Right cardiac atrium (tissue), 5 donors: ENCODE results near the gene KRT2. TPM values are rescaled to one million over a fixed set of nuclear protein-coding genes. Genes with fewer than 3 reads are reported as not detected.

Source experiments
- ATAC-seq, 2 donors: fragments of 200-7000 bp; cut with Tn5 transposase; one replicate each; pipeline versions ENCODE4 v1.8.0 to v1.9.1; 2020; ENCODE audit warnings: moderate library complexity in 2 of 2, mild to moderate bottlenecking in 1 of 2
- DNase-seq, 3 donors: peaks; one replicate each; pipeline ENCODE4 v3.0.0-alpha.2; 2020
- H3K27ac ChIP-seq: one replicate; pipeline ENCODE4 v1.5.1; 2013; ENCODE audit warnings: mild to moderate bottlenecking, low read length, control low read depth, moderate library complexity
- H3K27me3 ChIP-seq: one replicate; pipeline ENCODE4 v1.6.1; 2013; ENCODE audit not compliant: control insufficient read depth, insufficient read depth
- H3K4me1 ChIP-seq: one replicate; pipeline ENCODE4 v1.6.1; 2013; ENCODE audit warnings: low read length; ENCODE audit not compliant: control insufficient read depth, insufficient read depth
- H3K4me3 ChIP-seq: one replicate; pipeline ENCODE4 v1.5.1; 2013; ENCODE audit warnings: low read length, control low read depth
- H3K9me3 ChIP-seq: one replicate; pipeline ENCODE4 v1.6.1; 2013; ENCODE audit warnings: low read length; ENCODE audit not compliant: control insufficient read depth
- WGBS: extraction: QIAGEN DNeasy Blood & Tissue Kit; methylation state at CpG from one replicate; pipeline ENCODE4 v1.1.7; 2013; 5-methylcytosine and 5-hydroxymethylcytosine counted together
- intact Hi-C, 4 donors: fragments of 100-400 bp; cut with DNase I; formaldehyde crosslinking; loops; one replicate each; pipeline versions ENCODE4 v1.11.0 to v1.14.0; 2022 to 2023
- polyA plus RNA-seq: library from polyadenylated mRNA; stranded (reverse); fragments of 200-250 nt; gene quantifications from one replicate; pipeline ENCODE4 v1.2.3, GENCODE V29; 2013
- total RNA-seq, 4 donors: library from RNA; stranded (reverse); fragmentation: NEBNext Ultra II Directional; extraction: Animal tissue kit (Norgen Biotek cat#: 25700); gene quantifications; one replicate each; pipeline ENCODE4 v1.2.1, GENCODE V29; 2021
- donor health status: healthy with polysubstance abuse.
- donor health status: DM: no; HTN: yes; CAD: no.
- donor health status: DM: no; HTN: no; CAD: no.
- donor health status: DM: no; HTN: yes; CAD: no; lungs with severe emphysema.
- donor health status: DM: yes; HTN: yes; CAD: no.

KRT2 gene
- total and polyA plus RNA-seq, 5 donors, result not detected

DNA sequence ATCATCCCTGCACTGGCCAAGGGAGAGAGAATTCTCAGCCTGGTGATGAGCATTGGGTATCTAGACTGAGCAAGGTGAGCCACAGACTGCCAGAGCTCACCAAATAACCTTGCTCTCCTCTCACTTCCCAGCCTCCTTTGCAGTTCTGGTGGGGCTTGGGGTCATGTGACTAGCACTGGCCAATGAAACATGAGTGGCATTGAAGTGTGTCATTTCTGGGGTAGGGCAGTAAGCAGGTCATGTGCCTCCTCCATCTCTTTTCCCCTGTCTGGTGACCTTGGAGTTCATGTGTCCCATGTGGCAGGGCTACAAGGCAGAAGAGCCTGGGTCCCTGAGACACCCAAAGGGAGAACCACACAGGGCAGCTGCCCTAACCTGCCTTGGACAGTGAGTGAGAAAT, 47.2 kb downstream of the KRT2 start:
- intact Hi-C loops, result no loop called here
- Histone ChIP-seq H3K4me3 (no peak overlapping the region), H3K27me3 (no peaks in the 10 kb centered on the region), H3K4me1 (no peaks in the 10 kb centered on the region), H3K9me3 (no peaks in the 10 kb centered on the region), H3K27ac (no peak overlapping the region)
- ATAC-seq (no peak), DNase-seq (no peak)

DNA sequence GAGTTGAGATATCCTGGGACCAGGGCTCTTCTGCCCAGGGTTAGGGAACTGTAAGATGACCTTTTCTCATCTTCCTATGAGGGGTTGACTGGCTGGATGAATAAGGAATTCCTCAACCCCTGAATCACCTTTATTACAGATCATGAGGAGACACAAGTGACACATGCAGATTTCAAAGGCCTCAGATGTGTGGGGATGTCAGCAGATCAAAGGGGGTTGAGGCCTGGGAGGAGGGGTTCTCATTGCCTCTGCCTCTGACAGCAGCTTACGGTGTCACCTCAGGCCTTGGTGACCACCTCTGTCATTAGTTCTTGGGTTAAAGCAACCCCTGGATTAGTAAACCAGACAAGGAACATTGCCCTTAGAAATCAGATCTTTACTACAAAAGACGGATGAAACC, 48.7 kb downstream of the KRT2 start:
- Histone ChIP-seq H3K4me3 (no peak overlapping the region), H3K4me1 (no peaks in the 10 kb centered on the region), H3K9me3 (no peaks in the 10 kb centered on the region), H3K27me3 (no peaks in the 10 kb centered on the region), H3K27ac (no peak overlapping the region)
- DNase-seq (no peak), ATAC-seq (no peak)
- intact Hi-C loops, result no loop called here
- 86% methylated on average over 2 of the region's 2 CpGs for WGBS

GRCh38 chr12:52602552-52602951, 49.5 kb downstream of the KRT2 start:
- DNase-seq (no peak), ATAC-seq (no peak)
- intact Hi-C loops, result no loop called here
- H3K4me1 ChIP-seq, result no peaks in the 10 kb centered on the region
- H3K27ac ChIP-seq, result no peak overlapping the region
- WGBS, result 91% methylated on average over 5 of the region's 5 CpGs
- no peaks in the 10 kb centered on the region for H3K27me3 ChIP-seq
- H3K9me3 ChIP-seq, result no peaks in the 10 kb centered on the region
- no peak overlapping the region for H3K4me3 ChIP-seq

DNA sequence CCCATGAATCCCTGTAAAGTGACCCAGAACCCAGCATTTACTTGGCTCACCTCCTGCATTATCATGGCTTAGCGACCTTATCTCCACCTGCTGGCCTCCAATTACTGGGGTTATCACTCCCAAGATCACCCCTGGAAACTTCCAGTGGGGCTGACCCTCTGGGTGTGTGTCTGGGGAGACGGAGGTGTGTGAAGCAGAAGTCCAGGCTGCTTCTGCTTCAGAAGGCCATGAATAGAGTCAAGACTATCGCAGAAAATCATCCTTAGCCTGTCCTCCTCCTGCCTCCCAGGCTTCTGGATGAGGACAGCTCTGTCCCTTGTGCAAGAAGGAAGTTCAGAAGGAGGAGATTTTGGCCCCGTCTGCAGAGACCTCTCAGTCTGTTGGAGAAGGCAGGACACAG, 50.3 kb downstream of the KRT2 start:
- ATAC-seq (no peak), DNase-seq (no peak)
- peaks cover 1% of the 10 kb centered on the region for H3K27me3 ChIP-seq
- no peaks in the 10 kb centered on the region for H3K9me3 ChIP-seq
- no peaks in the 10 kb centered on the region for H3K4me1 ChIP-seq
- WGBS, result 57% methylated on average over 4 of the region's 4 CpGs
- H3K4me3 ChIP-seq, result no peak overlapping the region
- intact Hi-C loops, result no loop called here
- no peak overlapping the region for H3K27ac ChIP-seq

GRCh38 chr12:52600941-52601481, 51.0 kb downstream of the KRT2 start, which contains the start of gene KRT72:
Gene KRT72, minus strand, starts transcription at chr12:52601463. Its CDS starts 11 bp downstream, at chr12:52601452.
- Histone ChIP-seq H3K4me1 (no peaks in the 10 kb centered on the region), H3K27me3 (peaks cover 2% of the 10 kb centered on the region), H3K27ac (no peak within 1 kb of the TSS), H3K9me3 (no peaks in the 10 kb centered on the region), H3K4me3 (no peak within 1 kb of the TSS)
- 23% methylated on average over 48 of the region's 48 CpGs for WGBS
- intact Hi-C loops, result no loop called here
- ATAC-seq, result no peak
- DNase-seq, result peak in 1 of 3 donors; percentile 43

DNA sequence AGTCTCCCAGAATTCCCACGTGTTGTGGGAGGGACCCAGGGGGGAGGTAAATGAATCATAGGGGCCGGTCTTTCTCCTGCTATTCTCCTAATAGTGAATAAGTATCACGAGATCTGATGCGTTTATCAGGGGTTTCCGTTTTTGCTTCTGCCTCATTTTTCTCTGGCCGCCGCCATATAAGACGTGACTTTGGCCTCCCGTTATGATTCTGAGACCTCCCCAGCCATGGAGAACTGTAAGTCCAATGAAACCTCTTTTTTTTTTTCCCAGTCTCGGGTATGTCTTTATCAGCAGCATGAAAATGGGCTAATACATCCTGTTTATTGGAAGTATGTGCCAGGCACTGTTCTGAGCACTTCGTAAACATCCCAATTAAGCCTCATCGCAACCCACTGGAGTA, 51.5 kb downstream of the KRT2 start:
- intact Hi-C loops, result no loop called here
- Histone ChIP-seq H3K27me3 (peaks cover 2% of the 10 kb centered on the region), H3K4me3 (no peak overlapping the region), H3K4me1 (no peaks in the 10 kb centered on the region), H3K9me3 (no peaks in the 10 kb centered on the region), H3K27ac (no peak overlapping the region)
- ATAC-seq (no peak), DNase-seq (no peak)
- WGBS, result 85% methylated on average over 12 of the region's 12 CpGs

DNA sequence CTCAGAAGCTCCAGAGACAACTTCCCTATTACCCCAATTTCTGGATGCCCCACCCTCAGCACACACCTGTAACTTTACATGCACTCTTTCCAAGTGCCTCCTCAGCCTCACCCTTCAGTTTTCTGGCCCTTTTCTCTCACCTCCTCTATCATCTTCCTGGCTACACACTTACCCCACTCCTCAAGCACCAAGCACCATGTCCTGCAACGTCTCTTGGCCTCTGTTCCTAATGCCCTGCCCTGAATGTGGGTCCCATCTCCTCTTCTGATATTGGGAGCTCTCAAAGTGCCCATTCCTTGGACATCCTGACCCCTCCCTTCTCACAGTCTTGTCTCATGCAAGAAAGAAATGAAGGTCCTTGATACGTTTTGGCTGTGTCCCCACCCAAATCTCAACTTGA, 51.9 kb downstream of the KRT2 start:
- no peak for DNase-seq
- intact Hi-C loops, result no loop called here
- H3K9me3 ChIP-seq, result no peaks in the 10 kb centered on the region
- peaks cover 2% of the 10 kb centered on the region for H3K27me3 ChIP-seq
- no peaks in the 10 kb centered on the region for H3K4me1 ChIP-seq
- H3K27ac ChIP-seq, result no peak overlapping the region
- no peak for ATAC-seq
- WGBS, result 49% methylated on average over 2 of the region's 2 CpGs
- H3K4me3 ChIP-seq, result no peak overlapping the region

DNA sequence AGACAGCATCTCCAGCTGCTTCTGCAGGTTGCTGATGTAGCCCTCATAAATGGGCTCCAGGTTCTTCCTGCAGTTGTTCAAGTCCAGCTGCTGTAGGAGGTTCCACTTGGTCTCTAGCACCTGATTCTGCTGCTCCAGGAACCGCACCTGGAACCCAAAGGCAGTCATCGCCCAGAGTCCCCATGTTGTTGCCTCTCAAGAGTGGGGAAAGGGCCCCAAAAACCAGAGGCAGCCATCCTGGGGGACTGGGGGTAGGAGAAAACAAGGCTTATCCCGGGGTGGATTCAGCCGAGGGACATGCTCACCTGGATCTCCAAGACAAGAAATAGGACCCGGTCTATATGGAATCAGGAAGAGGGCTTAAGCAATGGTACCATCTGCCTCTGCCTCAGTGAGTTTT, 53.0 kb downstream of the KRT2 start:
- 87% methylated on average over 5 of the region's 5 CpGs for WGBS
- H3K27me3 ChIP-seq, result peaks cover 2% of the 10 kb centered on the region
- intact Hi-C loops, result no loop called here
- H3K4me3 ChIP-seq, result no peak overlapping the region
- ATAC-seq (no peak), DNase-seq (no peak)
- no peaks in the 10 kb centered on the region for H3K9me3 ChIP-seq
- H3K27ac ChIP-seq, result no peak overlapping the region
- no peaks in the 10 kb centered on the region for H3K4me1 ChIP-seq

Other genes starting within 250 kb of the KRT2 start
- gene KRT82, start 245.9 kb downstream of the KRT2 start, total RNA-seq, result not detected
- not detected for gene KRT82, start 245.9 kb downstream of the KRT2 start, polyA plus RNA-seq
- not detected for gene KRT75, start 217.8 kb downstream of the KRT2 start, total RNA-seq
- 0.07 TPM for gene KRT75, start 217.8 kb downstream of the KRT2 start, polyA plus RNA-seq
- gene KRT6B, start 200.1 kb downstream of the KRT2 start, total RNA-seq, result not detected
- gene KRT6B, start 200.1 kb downstream of the KRT2 start, polyA plus RNA-seq, result not detected
- not detected for gene KRT6C, start 178.4 kb downstream of the KRT2 start, total RNA-seq
- not detected for gene KRT6C, start 178.4 kb downstream of the KRT2 start, polyA plus RNA-seq
- not detected for gene KRT6A, start 159.0 kb downstream of the KRT2 start, total RNA-seq
- gene KRT6A, start 159.0 kb downstream of the KRT2 start, polyA plus RNA-seq, result not detected
- not detected for gene KRT5, start 131.8 kb downstream of the KRT2 start, total RNA-seq
- 0.07 TPM for gene KRT5, start 131.8 kb downstream of the KRT2 start, polyA plus RNA-seq
- gene KRT71, start 99.1 kb downstream of the KRT2 start, total RNA-seq, result not detected
- not detected for gene KRT71, start 99.1 kb downstream of the KRT2 start, polyA plus RNA-seq
- gene KRT74, start 78.4 kb downstream of the KRT2 start, total RNA-seq, result 1 to 10 TPM in 2 of 4 donors, under 1 TPM in 2; 0.47 to 2.2 (median 1.2) TPM
- gene KRT74, start 78.4 kb downstream of the KRT2 start, polyA plus RNA-seq, result 0.14 TPM
- gene KRT72, start 50.7 kb downstream of the KRT2 start, total RNA-seq, result not detected
- gene KRT72, start 50.7 kb downstream of the KRT2 start, polyA plus RNA-seq, result not detected
- not detected for gene KRT73, start 33.7 kb downstream of the KRT2 start, total RNA-seq
- not detected for gene KRT73, start 33.7 kb downstream of the KRT2 start, polyA plus RNA-seq
- not detected for gene KRT1, start 28.2 kb upstream of the KRT2 start, total RNA-seq
- gene KRT1, start 28.2 kb upstream of the KRT2 start, polyA plus RNA-seq, result not detected
- not detected for gene KRT77, start 51.3 kb upstream of the KRT2 start, total RNA-seq
- gene KRT77, start 51.3 kb upstream of the KRT2 start, polyA plus RNA-seq, result not detected
- gene KRT76, start 125.1 kb upstream of the KRT2 start, total RNA-seq, result not detected
- gene KRT76, start 125.1 kb upstream of the KRT2 start, polyA plus RNA-seq, result not detected
- gene KRT3, start 143.9 kb upstream of the KRT2 start, total RNA-seq, result not detected
- gene KRT3, start 143.9 kb upstream of the KRT2 start, polyA plus RNA-seq, result not detected
- not detected for gene KRT4, start 161.9 kb upstream of the KRT2 start, total RNA-seq
- 0.20 TPM for gene KRT4, start 161.9 kb upstream of the KRT2 start, polyA plus RNA-seq
- not detected for gene KRT79, start 182.1 kb upstream of the KRT2 start, total RNA-seq
- 0.09 TPM for gene KRT79, start 182.1 kb upstream of the KRT2 start, polyA plus RNA-seq
- not detected for gene KRT78, start 196.8 kb upstream of the KRT2 start, total RNA-seq
- gene KRT78, start 196.8 kb upstream of the KRT2 start, polyA plus RNA-seq, result 0.02 TPM